Upper lobe of left lung (tissue), 4 donors: ENCODE data around the gene RFX2.
A peak's percentile ranks its signal among the peaks of the same experiment; 100 is the strongest.

Experiments
- CTCF ChIP-seq, 6 experiments: fragments of 450-650 bp in 4 of 6; fragments of 200-600 bp in 2 of 6; sonication (generic) in 2 of 6; IDR thresholded peaks; one replicate each; pipeline ENCODE4 v1.5.1; 2016 to 2019; ENCODE audit warnings: antibody characterized with exemption in 6 of 6
- POLR2A ChIP-seq, 4 donors: fragments of 450-650 bp; IDR thresholded peaks; one replicate each; pipeline ENCODE4 v1.5.1; 2016 to 2017; ENCODE audit warnings: antibody characterized with exemption in 4 of 4, mild to moderate bottlenecking in 2 of 4

- TF ChIP-seq CTCF (IDR thresholded peaks at IDR 0.05) (peak in 2 of 6 experiments; percentile 5 to 47), POLR2A (IDR thresholded peaks at IDR 0.05) (peak in 2 of 4 donors; percentile 64 to 81)
Measured at GRCh38 chr19:5977785-5978605, 132.3 kb downstream of the RFX2 start, which contains the start of gene RANBP3.
